Measurements from ENCODE around the gene SCAMP5.

DNA sequence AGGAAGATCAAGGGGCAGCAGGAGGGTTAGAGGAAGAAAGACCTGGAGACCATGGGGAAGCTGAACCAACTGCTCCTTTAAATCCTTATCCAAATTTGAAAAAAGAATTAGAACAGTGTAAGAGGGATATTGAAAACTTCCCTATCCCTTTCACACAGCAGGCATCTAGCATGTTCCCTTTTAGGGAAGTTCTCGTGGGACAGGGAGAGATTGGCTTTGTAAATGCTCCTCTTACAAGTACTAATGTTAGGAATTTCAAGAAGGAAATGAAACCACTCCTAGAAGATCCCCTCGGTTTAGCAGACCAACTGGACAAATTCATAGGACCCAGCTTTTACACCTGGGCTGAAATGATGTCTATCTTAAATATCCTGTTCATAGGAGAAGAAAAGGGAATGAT lies 69.5 kb downstream of the SCAMP5 start:
- TF ChIP-seq, protein P1, sequence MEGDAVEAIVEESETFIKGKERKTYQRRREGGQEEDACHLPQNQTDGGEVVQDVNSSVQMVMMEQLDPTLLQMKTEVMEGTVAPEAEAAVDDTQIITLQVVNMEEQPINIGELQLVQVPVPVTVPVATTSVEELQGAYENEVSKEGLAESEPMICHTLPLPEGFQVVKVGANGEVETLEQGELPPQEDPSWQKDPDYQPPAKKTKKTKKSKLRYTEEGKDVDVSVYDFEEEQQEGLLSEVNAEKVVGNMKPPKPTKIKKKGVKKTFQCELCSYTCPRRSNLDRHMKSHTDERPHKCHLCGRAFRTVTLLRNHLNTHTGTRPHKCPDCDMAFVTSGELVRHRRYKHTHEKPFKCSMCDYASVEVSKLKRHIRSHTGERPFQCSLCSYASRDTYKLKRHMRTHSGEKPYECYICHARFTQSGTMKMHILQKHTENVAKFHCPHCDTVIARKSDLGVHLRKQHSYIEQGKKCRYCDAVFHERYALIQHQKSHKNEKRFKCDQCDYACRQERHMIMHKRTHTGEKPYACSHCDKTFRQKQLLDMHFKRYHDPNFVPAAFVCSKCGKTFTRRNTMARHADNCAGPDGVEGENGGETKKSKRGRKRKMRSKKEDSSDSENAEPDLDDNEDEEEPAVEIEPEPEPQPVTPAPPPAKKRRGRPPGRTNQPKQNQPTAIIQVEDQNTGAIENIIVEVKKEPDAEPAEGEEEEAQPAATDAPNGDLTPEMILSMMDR (IDR thresholded peaks at IDR 0.05), result no peak
- no peak for TF ChIP-seq POLR2A (IDR thresholded peaks at IDR 0.05)

Measured in body of pancreas (tissue), 4 donors.